Measurements from ENCODE around the gene FUT3. TPM values are rescaled to one million over a fixed set of nuclear protein-coding genes. Genes with fewer than 3 reads are reported as not detected.

The FUT3 gene
- polyA plus RNA-seq, 1 donor (not counting 4 experiments of a cell fraction or from before 2014, with no cell fraction given): 2.9 TPM

- H4K20me1 ChIP-seq (ENCODE audit: control insufficient read depth, extremely low read depth, insufficient read depth, low read length): no peaks in the 10 kb centered on the region
- no peaks in the 10 kb centered on the region for H3K36me3 ChIP-seq (ENCODE audit: control insufficient read depth in 2 of 2, extremely low read depth in 1 of 2, insufficient read depth in 2 of 2, low read length in 2 of 2)
- TF ChIP-seq EZH2 (IDR thresholded peaks at IDR 0.05; ENCODE audit: low read length): no peak
- no peak for TF ChIP-seq CTCF (optimal IDR thresholded peaks at IDR 0.05 in 1 of 3, IDR thresholded peaks at IDR 0.05 in 1 of 3, conservative IDR thresholded peaks at IDR 0.05 in 1 of 3; ENCODE audit: extremely low read depth in 1 of 3, insufficient read depth in 2 of 3, low read length in 3 of 3)
- no peaks in the 10 kb centered on the region for H3K79me2 ChIP-seq (ENCODE audit: control insufficient read depth, insufficient read depth, low read length)
- no peak overlapping the region for H3K4me3 ChIP-seq (ENCODE audit: control insufficient read depth in 2 of 3, extremely low read depth in 1 of 3, insufficient read depth in 2 of 3, low read depth in 1 of 3, low read length in 3 of 3)
- no peaks in the 10 kb centered on the region for H3K9me1 ChIP-seq (ENCODE audit: control insufficient read depth, extremely low read depth, insufficient read depth, low read length)
- FAIRE-seq (no peak), DNase-seq (ENCODE audit: low read depth, low spot score) (no peak)
- no peak overlapping the region for H3K9ac ChIP-seq (ENCODE audit: control insufficient read depth, extremely low read depth, insufficient read depth, low read length)
- H3K4me2 ChIP-seq (ENCODE audit: control insufficient read depth, extremely low read depth, insufficient read depth, low read depth, low read length): no peak overlapping the region
- H3K27ac ChIP-seq (ENCODE audit: control insufficient read depth, insufficient read depth, low read length): no peak overlapping the region
- dilution Hi-C loops (cut with MboI; ENCODE audit: extremely low pct_ligation_motif_present, low sequenced_read_pairs): no loop called here
- H3K9me3 ChIP-seq (ENCODE audit: control insufficient read depth, low read depth, low read length): no peaks in the 10 kb centered on the region
- no peaks in the 10 kb centered on the region for H3K27me3 ChIP-seq (ENCODE audit: control insufficient read depth, extremely low read depth, insufficient read depth, low read length)
- peaks cover 9% of the 10 kb centered on the region for H3K4me1 ChIP-seq (ENCODE audit: control insufficient read depth, extremely low read depth, insufficient read depth, low read length)
- H2AFZ ChIP-seq (ENCODE audit: control insufficient read depth, low read length): no peak overlapping the region
Observed at GRCh38 chr19:5873617-5874199, 22.5 kb upstream of the FUT3 start.

- no peak for DNase-seq (ENCODE audit: low read depth, low spot score)
- FAIRE-seq: no peak
- Histone ChIP-seq H3K4me2 (ENCODE audit: control insufficient read depth, extremely low read depth, insufficient read depth, low read depth, low read length) (no peak overlapping the region), H3K9me1 (ENCODE audit: control insufficient read depth, extremely low read depth, insufficient read depth, low read length) (no peaks in the 10 kb centered on the region), H3K4me1 (ENCODE audit: control insufficient read depth, extremely low read depth, insufficient read depth, low read length) (peaks cover 9% of the 10 kb centered on the region), H4K20me1 (ENCODE audit: control insufficient read depth, extremely low read depth, insufficient read depth, low read length) (no peaks in the 10 kb centered on the region), H3K9ac (ENCODE audit: control insufficient read depth, extremely low read depth, insufficient read depth, low read length) (no peak overlapping the region), H3K27ac (ENCODE audit: control insufficient read depth, insufficient read depth, low read length) (no peak overlapping the region), H3K27me3 (ENCODE audit: control insufficient read depth, extremely low read depth, insufficient read depth, low read length) (no peaks in the 10 kb centered on the region), H2AFZ (ENCODE audit: control insufficient read depth, low read length) (no peak overlapping the region), H3K36me3 (ENCODE audit: control insufficient read depth in 2 of 2, extremely low read depth in 1 of 2, insufficient read depth in 2 of 2, low read length in 2 of 2) (no peaks in the 10 kb centered on the region), H3K79me2 (ENCODE audit: control insufficient read depth, insufficient read depth, low read length) (no peaks in the 10 kb centered on the region), H3K9me3 (ENCODE audit: control insufficient read depth, low read depth, low read length) (no peaks in the 10 kb centered on the region), H3K4me3 (ENCODE audit: control insufficient read depth in 2 of 3, extremely low read depth in 1 of 3, insufficient read depth in 2 of 3, low read depth in 1 of 3, low read length in 3 of 3) (no peak overlapping the region)
- dilution Hi-C loops (cut with MboI; ENCODE audit: extremely low pct_ligation_motif_present, low sequenced_read_pairs): no loop called here
- no peak for TF ChIP-seq CTCF (optimal IDR thresholded peaks at IDR 0.05 in 1 of 3, IDR thresholded peaks at IDR 0.05 in 1 of 3, conservative IDR thresholded peaks at IDR 0.05 in 1 of 3; ENCODE audit: extremely low read depth in 1 of 3, insufficient read depth in 2 of 3, low read length in 3 of 3)
- TF ChIP-seq EZH2 (IDR thresholded peaks at IDR 0.05; ENCODE audit: low read length): no peak
Observed at GRCh38 chr19:5870986-5871394, 19.7 kb upstream of the FUT3 start.

Data from keratinocyte (primary cell).